Transverse colon (tissue), 4 donors: ENCODE measurements around the gene C2orf68. TPM values are rescaled to one million over a fixed set of nuclear protein-coding genes. Genes with fewer than 3 reads are reported as not detected.

Source experiments
- DNase-seq: peaks from one replicate; pipeline ENCODE4 v3.0.0-alpha.2; 2019
- H3K27ac ChIP-seq, 4 donors: fragments of 200-600 bp; sonication (generic); 2 replicates each; pipeline ENCODE4 v1.5.1; 2016 to 2018; ENCODE audit warnings: inconsistent platforms in 4 of 4
- H3K27me3 ChIP-seq: fragments of 200-600 bp; sonication (generic); 2 replicates; pipeline ENCODE4 v1.5.1; 2017; ENCODE audit warnings: inconsistent platforms
- H3K36me3 ChIP-seq, 4 donors: fragments of 200-600 bp; sonication (generic); 2 replicates each; pipeline ENCODE4 v1.5.1; 2017 to 2019; ENCODE audit warnings: inconsistent platforms in 4 of 4
- H3K4me1 ChIP-seq, 4 donors: fragments of 200-600 bp; sonication (generic); 2 replicates each; pipeline ENCODE4 v1.5.1; 2017 to 2020; ENCODE audit warnings: inconsistent platforms in 4 of 4
- H3K4me3 ChIP-seq, 4 donors: fragments of 200-600 bp; sonication (generic); 1 replicate in 1 of 4; 2 replicates in 3 of 4; pipeline versions ENCODE4 v1.5.1 to v1.6.1; 2017 to 2019; ENCODE audit warnings: inconsistent platforms in 4 of 4
- H3K9me3 ChIP-seq, 2 donors: fragments of 200-600 bp; sonication (generic); 2 replicates each; pipeline ENCODE4 v1.5.1; 2017 to 2019; ENCODE audit warnings: inconsistent platforms in 2 of 2
- EP300 ChIP-seq: sonication (generic); formaldehyde crosslinking; IDR thresholded peaks from one replicate; pipeline ENCODE4 v1.6.1; 2017; ENCODE audit warnings: antibody characterized with exemption, low read depth
- POLR2A ChIP-seq: fragments of 450-650 bp; IDR thresholded peaks from one replicate; pipeline ENCODE4 v1.6.1; 2016; ENCODE audit warnings: antibody characterized with exemption, mild to moderate bottlenecking, moderate library complexity
- POLR2AphosphoS5 ChIP-seq, 3 donors: sonication (generic); formaldehyde crosslinking; IDR thresholded peaks; one replicate each; pipeline ENCODE4 v1.6.1; 2016; ENCODE audit warnings: antibody characterized with exemption in 3 of 3
- WGBS, 2 donors: methylation state at CpG; one replicate each; pipeline ENCODE4 v1.1.5; 2018; ENCODE audit warnings: low coverage in 1 of 2; 5-methylcytosine and 5-hydroxymethylcytosine counted together
- in situ Hi-C, 4 donors: fragments of 200-750 bp; cut with MboI; loops; one replicate each; pipeline versions ENCODE4 v1.15.0 to v1.15.1; 2017; ENCODE audit warnings: low sequenced_read_pairs in 3 of 4, low pct_ligation_motif_present in 1 of 4, low pct_unique_long_range_greater_than_20kb in 1 of 4
- intact Hi-C: fragments of 100-400 bp; cut with DNase I; formaldehyde crosslinking; loops from one replicate; pipeline ENCODE4 v1.15.1; 2023; ENCODE audit warnings: low total_unique reads
- total RNA-seq, 4 donors: library from RNA; depleted of rRNA; stranded (reverse); fragments of >200 nt; gene quantifications; one replicate each; pipeline ENCODE4 v1.1.0, GENCODE V29; 2016
- TF ChIP-seq, protein P1 (sequence below), 5 experiments: fragments of 200-600 bp in 3 of 5; fragments of 450-650 bp in 2 of 5; sonication (generic) in 3 of 5; IDR thresholded peaks; 1 replicate in 2 of 5; 2 replicates in 3 of 5; pipeline ENCODE4 v1.5.1; 2016 to 2017; ENCODE audit warnings: antibody characterized with exemption in 5 of 5, inconsistent platforms in 3 of 5, mild to moderate bottlenecking in 2 of 5, moderate library complexity in 1 of 5

C2orf68 gene
- total RNA-seq, 4 donors from 2014 or later = 17.7 to 24.8 (median 18.6) TPM

DNA sequence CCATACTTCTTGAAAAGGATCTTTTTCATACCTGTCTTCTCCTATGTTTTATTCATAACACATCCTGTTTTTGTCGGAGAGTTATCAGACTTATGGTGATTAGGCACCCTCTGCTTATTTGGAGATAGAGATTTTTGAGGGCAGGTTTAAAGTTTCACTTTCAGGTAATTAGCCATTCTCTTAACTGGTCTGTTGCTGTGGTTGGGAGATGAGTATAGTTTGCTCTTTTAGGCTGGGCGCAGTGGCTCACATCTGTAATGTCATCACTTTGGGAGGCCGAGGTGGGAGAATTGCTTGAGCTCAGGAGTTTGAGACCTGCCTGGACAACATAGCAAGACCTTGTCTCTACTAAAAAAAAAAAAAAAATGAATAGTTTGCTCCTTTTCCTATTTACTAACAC lies 30.9 kb upstream of the C2orf68 start:
- in situ Hi-C loops (loop anchor here in 2 of 4 donors (25.0 kb wide), 2 partner anchors 170 to 445 kb away; no protein-coding TSS in a partner anchor), intact Hi-C loops (loop anchor here (10.0 kb wide), 1 partner anchor 72 kb away; no protein-coding TSS in a partner anchor)
- Histone ChIP-seq H3K9me3 (no peaks in the 10 kb centered on the region), H3K36me3 (peaks cover 6 to 98% (median 51%) of the 10 kb centered on the region in 4 donors), H3K4me1 (no peaks in the 10 kb centered on the region), H3K27ac (no peak overlapping the region), H3K4me3 (no peak overlapping the region), H3K27me3 (no peaks in the 10 kb centered on the region)
- no peak for DNase-seq
- WGBS, 2 donors = 59 to 88% methylated on average over 3 of the region's 3 CpGs
- no peak for TF ChIP-seq EP300
- TF ChIP-seq, protein P1, sequence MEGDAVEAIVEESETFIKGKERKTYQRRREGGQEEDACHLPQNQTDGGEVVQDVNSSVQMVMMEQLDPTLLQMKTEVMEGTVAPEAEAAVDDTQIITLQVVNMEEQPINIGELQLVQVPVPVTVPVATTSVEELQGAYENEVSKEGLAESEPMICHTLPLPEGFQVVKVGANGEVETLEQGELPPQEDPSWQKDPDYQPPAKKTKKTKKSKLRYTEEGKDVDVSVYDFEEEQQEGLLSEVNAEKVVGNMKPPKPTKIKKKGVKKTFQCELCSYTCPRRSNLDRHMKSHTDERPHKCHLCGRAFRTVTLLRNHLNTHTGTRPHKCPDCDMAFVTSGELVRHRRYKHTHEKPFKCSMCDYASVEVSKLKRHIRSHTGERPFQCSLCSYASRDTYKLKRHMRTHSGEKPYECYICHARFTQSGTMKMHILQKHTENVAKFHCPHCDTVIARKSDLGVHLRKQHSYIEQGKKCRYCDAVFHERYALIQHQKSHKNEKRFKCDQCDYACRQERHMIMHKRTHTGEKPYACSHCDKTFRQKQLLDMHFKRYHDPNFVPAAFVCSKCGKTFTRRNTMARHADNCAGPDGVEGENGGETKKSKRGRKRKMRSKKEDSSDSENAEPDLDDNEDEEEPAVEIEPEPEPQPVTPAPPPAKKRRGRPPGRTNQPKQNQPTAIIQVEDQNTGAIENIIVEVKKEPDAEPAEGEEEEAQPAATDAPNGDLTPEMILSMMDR (IDR thresholded peaks at IDR 0.05) = no peak
- TF ChIP-seq POLR2A = no peak
- TF ChIP-seq POLR2AphosphoS5 (IDR thresholded peaks at IDR 0.05) = no peak

DNA sequence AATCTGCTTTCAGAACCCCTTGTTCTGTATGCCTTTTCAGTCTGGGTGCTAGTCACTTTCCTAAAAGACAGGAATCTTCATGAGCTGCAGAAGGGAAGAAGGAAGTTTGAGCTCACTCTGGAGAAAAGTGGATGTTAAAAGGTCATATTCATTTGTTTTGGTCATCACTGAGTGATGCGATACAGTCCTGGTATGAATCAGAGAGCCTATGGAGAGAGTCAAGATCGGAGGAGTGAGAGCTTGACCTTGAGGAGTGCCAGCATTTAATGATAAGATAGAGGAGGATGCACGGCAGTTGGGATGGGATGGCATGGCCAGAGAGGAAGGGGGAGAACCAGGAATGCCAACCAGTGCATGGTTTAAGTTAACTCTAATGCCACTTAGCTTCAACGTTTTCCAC lies 23.8 kb upstream of the C2orf68 start:
- in situ Hi-C loops (loop anchor here in 2 of 4 donors (25.0 kb wide), 2 partner anchors 177 to 452 kb away; no protein-coding TSS in a partner anchor), intact Hi-C loops (no loop called here)

DNA sequence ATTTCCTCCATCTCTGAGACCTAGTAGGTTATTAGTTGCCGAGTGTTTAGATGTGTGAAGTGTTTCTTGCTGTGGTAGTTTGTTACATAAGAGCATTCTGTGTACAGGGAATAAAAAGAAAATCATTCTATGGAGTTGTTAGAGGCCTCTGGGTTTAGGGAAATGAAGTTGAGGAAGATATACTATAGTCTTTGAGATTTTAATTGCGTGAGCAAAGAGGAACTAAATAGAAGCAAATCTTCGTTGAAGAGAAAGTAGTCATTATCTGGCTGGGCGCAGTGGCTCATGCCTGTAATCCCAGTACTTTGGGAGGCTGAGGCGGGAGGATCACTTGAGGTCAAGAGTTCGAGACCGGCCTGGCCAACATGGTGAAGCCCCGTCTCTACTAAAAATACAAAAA lies 23.1 kb upstream of the C2orf68 start:
- intact Hi-C loops (no loop called here), in situ Hi-C loops (loop anchor here in 2 of 4 donors (25.0 kb wide), 2 partner anchors 177 to 452 kb away; no protein-coding TSS in a partner anchor)
- WGBS, 2 donors = 77 to 90% methylated on average over 7 to 8 of the region's 8 CpGs

More for the DNA sequence above, 23.8 kb upstream of the C2orf68 start:
- Histone ChIP-seq H3K9me3 (no peaks in the 10 kb centered on the region), H3K36me3 (peaks cover 0 to 81% (median 36%) of the 10 kb centered on the region in 4 donors), H3K27me3 (no peaks in the 10 kb centered on the region), H3K4me1 (no peaks in the 10 kb centered on the region), H3K4me3 (no peak overlapping the region), H3K27ac (no peak overlapping the region)
- TF ChIP-seq POLR2AphosphoS5 (IDR thresholded peaks at IDR 0.05) = no peak
- TF ChIP-seq POLR2A = no peak
- TF ChIP-seq, protein P1 (IDR thresholded peaks at IDR 0.05) = no peak
- no peak for TF ChIP-seq EP300
- no peak for DNase-seq
- 67 to 73% methylated on average over 3 to 4 of the region's 4 CpGs for WGBS, 2 donors

DNA sequence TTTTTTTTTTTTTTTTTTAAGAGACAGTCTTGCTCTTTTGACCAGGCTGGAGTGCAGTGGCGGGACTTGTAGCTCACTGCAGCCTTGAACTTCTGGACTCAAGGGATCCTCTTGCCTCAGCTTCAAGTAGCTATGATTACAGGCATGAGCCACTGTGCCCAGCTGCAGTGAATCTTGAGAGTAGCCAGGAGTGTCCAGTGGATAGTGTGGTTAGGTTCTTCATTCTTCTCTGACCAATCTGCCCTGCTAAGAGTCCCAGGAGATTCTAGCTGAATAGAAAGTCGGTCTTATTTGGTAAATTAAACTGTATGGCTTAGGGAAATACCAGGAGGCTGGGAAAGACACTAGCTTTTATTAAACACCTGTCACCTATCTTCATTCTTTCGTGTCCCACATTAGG lies 19.4 kb upstream of the C2orf68 start:
- intact Hi-C loops (no loop called here), in situ Hi-C loops (loop anchor here in 2 of 4 donors (25.0 kb wide), 2 partner anchors 181 to 456 kb away; no protein-coding TSS in a partner anchor)
- no peak for DNase-seq
- H3K27me3 ChIP-seq = no peaks in the 10 kb centered on the region
- no peak overlapping the region for H3K27ac ChIP-seq
- no peak overlapping the region for H3K4me3 ChIP-seq
- WGBS, 2 donors = 89 to 100% methylated on average over 3 of the region's 3 CpGs
- no peaks in the 10 kb centered on the region for H3K4me1 ChIP-seq
- TF ChIP-seq EP300 (no peak), POLR2A (no peak), POLR2AphosphoS5 (IDR thresholded peaks at IDR 0.05) (no peak)
- TF ChIP-seq, protein P1 (IDR thresholded peaks at IDR 0.05) = no peak
- peaks cover 0 to 89% (median 34%) of the 10 kb centered on the region in 4 donors for H3K36me3 ChIP-seq
- H3K9me3 ChIP-seq = no peaks in the 10 kb centered on the region

More for the DNA sequence above, 23.1 kb upstream of the C2orf68 start:
- Histone ChIP-seq H3K27me3 (no peaks in the 10 kb centered on the region), H3K4me1 (no peaks in the 10 kb centered on the region), H3K27ac (no peak overlapping the region), H3K9me3 (no peaks in the 10 kb centered on the region), H3K4me3 (no peak overlapping the region), H3K36me3 (peaks cover 0 to 81% (median 35%) of the 10 kb centered on the region in 4 donors)
- TF ChIP-seq, protein P1 (IDR thresholded peaks at IDR 0.05) = no peak
- DNase-seq = no peak
